KMS-11 (cell line): ENCODE data around the gene FAM83F.

Experiments
- H2AFZ ChIP-seq: fragments of 200-600 bp; sonication (generic); 2 replicates; pipeline ENCODE4 v1.6.1; 2016; ENCODE audit warnings: antibody characterized with exemption, mixed run types, low read depth
- H3K27ac ChIP-seq: fragments of 200-600 bp; sonication (generic); 2 replicates; pipeline ENCODE4 v1.6.1; 2016; ENCODE audit warnings: mild to moderate bottlenecking, mixed run types
- H3K27me3 ChIP-seq: fragments of 200-600 bp; sonication (generic); 2 replicates; pipeline ENCODE4 v1.6.1; 2017; ENCODE audit warnings: mild to moderate bottlenecking, low read depth, mixed run types, moderate library complexity; ENCODE audit not compliant: insufficient read depth
- H3K36me3 ChIP-seq: fragments of 200-600 bp; sonication (generic); 2 replicates; pipeline ENCODE4 v1.6.1; 2017; ENCODE audit warnings: mild to moderate bottlenecking, mixed run types; ENCODE audit not compliant: insufficient read depth
- H3K4me1 ChIP-seq: fragments of 200-600 bp; sonication (generic); 2 replicates; pipeline ENCODE4 v1.6.1; 2016; ENCODE audit warnings: mild to moderate bottlenecking, low read depth, mixed run types; ENCODE audit not compliant: poor library complexity, severe bottlenecking
- H3K4me2 ChIP-seq: fragments of 200-600 bp; sonication (generic); 2 replicates; pipeline ENCODE4 v1.7.0; 2016; ENCODE audit warnings: mild to moderate bottlenecking, mixed run types
- H3K4me3 ChIP-seq: fragments of 200-600 bp; sonication (generic); IDR thresholded peaks from 2 replicates; pipeline ENCODE4 v1.6.1; 2017; ENCODE audit warnings: low read depth, low read length, mixed read lengths; ENCODE audit not compliant: insufficient read depth
- H3K79me2 ChIP-seq: fragments of 200-600 bp; sonication (generic); 2 replicates; pipeline ENCODE4 v1.6.1; 2016; ENCODE audit warnings: low read depth, mixed run types; ENCODE audit not compliant: insufficient read depth
- H3K9ac ChIP-seq: fragments of 200-600 bp; sonication (generic); 2 replicates; pipeline ENCODE4 v1.6.1; 2016; ENCODE audit warnings: mild to moderate bottlenecking, mixed run types
- H4K20me1 ChIP-seq: fragments of 200-600 bp; sonication (generic); 2 replicates; pipeline ENCODE4 v1.6.1; 2016; ENCODE audit warnings: mild to moderate bottlenecking, mixed run types; ENCODE audit not compliant: insufficient read depth
- TF ChIP-seq, protein P1 (sequence below): fragments of 200-600 bp; sonication (generic); conservative IDR thresholded peaks from 2 replicates; pipeline ENCODE4 v1.6.1; 2017; ENCODE audit warnings: low read depth, mild to moderate bottlenecking, antibody characterized with exemption, low read length, moderate library complexity, mixed read lengths

The FAM83F gene

DNA sequence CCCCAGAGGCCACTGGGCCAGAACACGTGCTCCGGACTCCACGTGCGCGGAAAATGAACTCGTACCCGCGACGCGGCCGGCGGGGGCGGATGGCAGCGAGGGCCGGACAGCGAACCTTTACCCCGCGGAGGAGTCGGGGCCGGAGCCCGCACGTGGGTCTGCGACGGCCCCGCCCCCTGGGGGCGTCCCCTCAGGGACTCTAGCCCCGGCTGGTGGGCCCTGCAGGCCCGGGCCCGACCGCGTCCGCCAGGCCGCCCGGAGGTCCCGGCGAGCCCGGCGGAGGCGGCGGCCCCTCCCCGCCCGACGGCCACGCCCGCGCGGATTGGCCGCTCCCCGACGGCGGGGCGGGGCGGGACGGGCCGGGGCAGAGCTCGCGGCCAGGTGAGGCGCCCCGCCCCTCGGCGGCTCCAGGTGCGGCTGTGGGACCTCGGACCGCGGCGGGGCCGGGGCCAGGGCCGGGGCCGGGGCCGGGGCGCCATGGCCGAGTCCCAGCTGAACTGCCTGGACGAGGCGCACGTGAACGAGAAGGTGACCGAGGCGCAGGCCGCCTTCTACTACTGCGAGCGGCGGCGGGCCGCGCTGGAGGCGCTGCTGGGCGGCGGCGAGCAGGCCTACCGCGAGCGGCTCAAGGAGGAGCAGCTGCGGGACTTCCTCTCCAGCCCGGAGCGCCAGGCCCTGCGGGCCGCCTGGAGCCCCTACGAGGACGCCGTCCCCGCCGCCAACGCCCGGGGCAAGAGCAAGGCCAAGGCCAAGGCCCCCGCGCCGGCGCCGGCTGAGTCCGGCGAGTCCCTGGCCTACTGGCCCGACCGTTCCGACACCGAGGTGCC, at the start of gene FAM83F:
TSS of gene FAM83F (plus strand) at position 389 of the 827 bp plus-strand sequence. CDS start at position 478, 89 bp downstream.
- 0 out of 2 replicates have a peak, but pooled peaks cover 3% of the 10 kb centered on the region for H3K27me3 ChIP-seq
- TF ChIP-seq, protein P1, sequence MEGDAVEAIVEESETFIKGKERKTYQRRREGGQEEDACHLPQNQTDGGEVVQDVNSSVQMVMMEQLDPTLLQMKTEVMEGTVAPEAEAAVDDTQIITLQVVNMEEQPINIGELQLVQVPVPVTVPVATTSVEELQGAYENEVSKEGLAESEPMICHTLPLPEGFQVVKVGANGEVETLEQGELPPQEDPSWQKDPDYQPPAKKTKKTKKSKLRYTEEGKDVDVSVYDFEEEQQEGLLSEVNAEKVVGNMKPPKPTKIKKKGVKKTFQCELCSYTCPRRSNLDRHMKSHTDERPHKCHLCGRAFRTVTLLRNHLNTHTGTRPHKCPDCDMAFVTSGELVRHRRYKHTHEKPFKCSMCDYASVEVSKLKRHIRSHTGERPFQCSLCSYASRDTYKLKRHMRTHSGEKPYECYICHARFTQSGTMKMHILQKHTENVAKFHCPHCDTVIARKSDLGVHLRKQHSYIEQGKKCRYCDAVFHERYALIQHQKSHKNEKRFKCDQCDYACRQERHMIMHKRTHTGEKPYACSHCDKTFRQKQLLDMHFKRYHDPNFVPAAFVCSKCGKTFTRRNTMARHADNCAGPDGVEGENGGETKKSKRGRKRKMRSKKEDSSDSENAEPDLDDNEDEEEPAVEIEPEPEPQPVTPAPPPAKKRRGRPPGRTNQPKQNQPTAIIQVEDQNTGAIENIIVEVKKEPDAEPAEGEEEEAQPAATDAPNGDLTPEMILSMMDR, result no peak
- H3K27ac ChIP-seq, result no peak within 1 kb of the TSS
- no peak within 1 kb of the TSS for H2AFZ ChIP-seq
- no peaks in the 10 kb centered on the region for H4K20me1 ChIP-seq
- H3K9ac ChIP-seq, result no peak within 1 kb of the TSS
- no peaks in the 10 kb centered on the region for H3K79me2 ChIP-seq
- no peaks in the 10 kb centered on the region for H3K4me1 ChIP-seq
- H3K36me3 ChIP-seq, result no peaks in the 10 kb centered on the region
- no peak within 1 kb of the TSS for H3K4me3 ChIP-seq
- H3K4me2 ChIP-seq, result no peak within 1 kb of the TSS

DNA sequence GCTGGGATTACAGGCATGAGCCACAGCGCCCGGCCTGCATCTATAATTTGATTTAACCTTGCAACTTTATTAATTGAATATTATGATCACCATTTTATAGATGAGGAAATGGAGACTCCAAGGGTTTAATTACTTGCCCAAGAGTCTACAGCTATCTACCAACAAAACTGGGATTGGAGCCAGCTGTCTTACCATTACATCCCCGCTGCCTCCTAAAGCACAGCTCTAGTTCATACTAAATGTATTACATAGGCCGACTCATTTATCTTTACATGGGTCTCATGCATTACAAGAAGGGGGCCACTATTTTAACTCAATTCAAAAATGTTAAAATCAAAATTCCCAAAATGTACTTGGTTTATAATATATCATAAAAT, 48.6 kb upstream of the FAM83F start:
- Histone ChIP-seq H3K36me3 (no peaks in the 10 kb centered on the region), H3K79me2 (no peaks in the 10 kb centered on the region), H2AFZ (no peak overlapping the region)

DNA sequence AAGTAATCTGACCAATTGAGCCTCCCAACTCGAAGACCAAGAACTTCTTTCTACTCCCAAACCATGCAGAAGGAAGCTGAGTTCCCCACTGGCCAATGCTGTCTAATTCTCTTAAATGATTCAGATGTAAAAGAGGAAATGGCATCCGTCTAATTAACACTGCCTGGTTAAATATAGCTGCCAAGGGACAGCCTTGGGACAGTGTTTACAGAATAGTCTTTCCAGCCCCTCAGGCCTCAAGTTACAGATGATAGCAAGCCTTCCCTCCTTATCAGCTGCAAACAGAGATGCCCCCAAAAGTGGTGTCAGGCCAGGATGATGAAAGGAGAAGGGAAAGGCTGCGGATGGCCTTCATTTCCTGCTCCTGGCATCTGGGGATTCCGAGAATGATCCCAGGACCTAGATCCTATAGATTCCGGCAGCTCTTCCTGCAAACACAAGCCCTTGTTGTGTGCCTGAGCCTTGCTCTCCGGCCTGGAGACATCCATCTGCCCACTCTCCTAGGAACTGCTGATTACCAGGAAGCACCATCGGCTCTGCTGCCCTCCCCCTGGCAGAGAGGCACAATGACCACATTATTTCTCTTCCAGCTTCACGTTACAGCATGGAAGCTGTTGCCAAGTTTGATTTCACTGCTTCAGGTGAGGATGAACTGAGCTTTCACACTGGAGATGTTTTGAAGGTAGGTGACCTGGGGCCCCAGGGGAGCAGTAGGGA, 48.1 kb upstream of the FAM83F start:
- Histone ChIP-seq H4K20me1 (no peaks in the 10 kb centered on the region), H3K79me2 (no peaks in the 10 kb centered on the region), H2AFZ (no peak overlapping the region), H3K9ac (no peak overlapping the region), H3K4me1 (peaks cover 19% of the 10 kb centered on the region), H3K4me3 (no peak overlapping the region), H3K27me3 (no peaks in the 10 kb centered on the region), H3K4me2 (no peak overlapping the region), H3K27ac (no peak overlapping the region), H3K36me3 (no peaks in the 10 kb centered on the region)
- TF ChIP-seq, protein P1, result no peak

More for the DNA sequence above, 48.6 kb upstream of the FAM83F start:
- no peaks in the 10 kb centered on the region for H3K27me3 ChIP-seq
- TF ChIP-seq, protein P1, result no peak
- H3K4me3 ChIP-seq, result no peak overlapping the region
- H3K4me2 ChIP-seq, result no peak overlapping the region
- H3K9ac ChIP-seq, result no peak overlapping the region
- H4K20me1 ChIP-seq, result no peaks in the 10 kb centered on the region
- H3K4me1 ChIP-seq, result peaks cover 13% of the 10 kb centered on the region
- H3K27ac ChIP-seq, result no peak overlapping the region

DNA sequence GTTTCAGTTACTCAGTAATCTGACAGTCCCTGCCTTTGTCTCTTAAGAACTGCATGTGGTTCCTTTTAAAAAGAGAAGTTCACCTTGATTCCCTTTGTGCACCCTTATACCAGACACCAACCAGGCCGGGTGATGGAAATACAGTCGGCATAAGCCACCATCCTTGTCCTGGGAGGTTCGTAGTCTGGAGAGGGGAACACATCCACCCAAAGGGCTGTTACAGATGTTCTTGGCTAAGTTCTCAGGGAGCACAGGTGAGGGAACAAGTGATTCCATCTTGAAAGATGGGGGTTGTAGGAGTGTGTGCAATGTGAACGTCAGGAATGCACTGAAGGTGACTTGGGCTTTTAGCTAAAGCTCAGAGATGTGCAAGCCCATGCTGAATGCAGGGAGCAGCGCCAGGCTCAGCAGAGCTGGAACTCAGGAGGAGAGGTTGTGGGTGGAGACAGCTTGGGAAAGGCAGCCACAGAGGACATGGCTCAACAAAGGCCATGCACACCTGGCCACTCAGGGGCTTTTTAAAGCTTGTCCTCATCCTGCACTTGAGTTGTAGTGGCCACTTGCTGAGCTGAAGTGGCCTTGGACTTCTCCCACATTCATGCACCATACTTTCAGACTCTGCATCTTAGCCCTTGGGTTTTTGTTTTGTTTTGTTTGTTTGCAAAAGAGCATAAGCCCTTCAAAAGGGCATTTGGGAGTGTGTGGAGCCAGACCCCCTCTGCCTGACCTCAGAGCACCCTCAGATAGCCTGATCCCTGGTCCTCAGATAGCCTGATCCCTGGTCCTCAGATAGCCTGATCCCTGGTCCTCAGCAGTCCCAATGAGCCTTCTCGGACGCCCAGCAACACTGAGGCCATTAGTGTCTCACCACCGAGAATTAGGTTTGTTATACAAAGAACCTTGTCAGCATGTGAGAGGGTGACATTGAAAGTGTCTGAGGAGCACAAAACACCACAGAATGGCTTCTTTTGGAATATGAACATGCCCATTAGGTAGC, 47.2 kb upstream of the FAM83F start:
- H3K27me3 ChIP-seq, result no peaks in the 10 kb centered on the region; the same call in 1 of the 2 replicates
- no peak overlapping the region; the same call in 1 of the 2 replicates for H3K4me2 ChIP-seq
- no peaks in the 10 kb centered on the region for H3K36me3 ChIP-seq
- H3K4me1 ChIP-seq, result peaks cover 27% of the 10 kb centered on the region
- H4K20me1 ChIP-seq, result no peaks in the 10 kb centered on the region
- H3K9ac ChIP-seq, result no peak overlapping the region
- H3K4me3 ChIP-seq, result no peak overlapping the region
- no peak overlapping the region for H2AFZ ChIP-seq
- TF ChIP-seq, protein P1, result no peak
- H3K79me2 ChIP-seq, result no peaks in the 10 kb centered on the region
- no peak overlapping the region for H3K27ac ChIP-seq
